Heart right ventricle (tissue), 16 donors: ENCODE measurements around the gene RGL2. TPM values are rescaled to one million over a fixed set of nuclear protein-coding genes. Genes with fewer than 3 reads are reported as not detected.
"Not testable (repeated sequence)": the region's sequence is repeated elsewhere in the genome, so short reads cannot be mapped to it uniquely, and the experiment has no call there.

ENCODE experiments used
- ATAC-seq, 8 donors: fragments of 200-7000 bp; cut with Tn5 transposase; one replicate each; pipeline ENCODE4 v1.9.1; 2020; ENCODE audit warnings: mild to moderate bottlenecking in 8 of 8, moderate library complexity in 8 of 8, moderate number of reproducible peaks in 1 of 8
- DNase-seq, 2 donors: peaks; one replicate each; pipeline ENCODE4 v3.0.0-alpha.2; 2020
- H3K27ac ChIP-seq, 10 donors: fragments of 200-600 bp; sonication (generic) in 2 of 10; one replicate each; pipeline versions ENCODE4 v1.5.0 to v1.8.0; 2020 to 2022; ENCODE audit warnings: mild to moderate bottlenecking in 3 of 10
- H3K27me3 ChIP-seq, 7 donors: fragments of 200-600 bp; one replicate each; pipeline ENCODE4 v1.8.0; 2021 to 2022; ENCODE audit warnings: mild to moderate bottlenecking in 2 of 7
- H3K36me3 ChIP-seq, 9 donors: fragments of 200-600 bp; sonication (generic) in 1 of 9; one replicate each; pipeline versions ENCODE4 v1.5.0 to v1.8.0; 2020 to 2022; ENCODE audit warnings: mild to moderate bottlenecking in 2 of 9
- H3K4me1 ChIP-seq, 9 donors: fragments of 200-600 bp; sonication (generic) in 1 of 9; one replicate each; pipeline versions ENCODE4 v1.5.0 to v1.8.0; 2020 to 2022; ENCODE audit warnings: mild to moderate bottlenecking in 4 of 9
- H3K4me3 ChIP-seq, 10 donors: fragments of 200-600 bp; sonication (generic) in 2 of 10; one replicate each; pipeline versions ENCODE4 v1.5.0 to v1.8.0; 2020 to 2022; ENCODE audit warnings: mild to moderate bottlenecking in 7 of 10, moderate library complexity in 2 of 10
- H3K9me3 ChIP-seq, 11 donors: fragments of 200-600 bp in 10 of 11; sonication (generic) in 2 of 11; one replicate each; pipeline versions ENCODE4 v1.5.0 to v1.8.0; 2013 to 2022; ENCODE audit warnings: mild to moderate bottlenecking in 2 of 11, control low read depth in 1 of 11, moderate library complexity in 1 of 11
- WGBS, 2 donors: extraction: QIAGEN DNeasy Blood & Tissue Kit; methylation state at CpG; one replicate each; pipeline ENCODE4 v1.1.7; 2013; ENCODE audit warnings: inconsistent platforms in 1 of 2; 5-methylcytosine and 5-hydroxymethylcytosine counted together
- intact Hi-C, 10 donors: fragments of 100-400 bp; cut with DNase I; formaldehyde crosslinking; loops; one replicate each; pipeline versions ENCODE4 v1.11.1 to v1.14.2; 2022
- polyA plus RNA-seq, 2 donors: library from polyadenylated mRNA; stranded (reverse); fragments of 200-250 nt; gene quantifications; one replicate each; pipeline ENCODE4 v1.2.3, GENCODE V29; 2013
- total RNA-seq, 10 donors: library from RNA; stranded (reverse); fragmentation: NEBNext Ultra II Directional in 3 of 10; extraction: Animal tissue kit (Norgen Biotek cat#: 25700) in 3 of 10; gene quantifications; one replicate each; pipeline versions ENCODE4 v1.2.1 to v1.2.4, GENCODE V29; 2021 to 2023
- TF ChIP-seq, protein P1 (sequence below), 9 donors: fragments of 200-600 bp; sonication (generic) in 2 of 9; IDR thresholded peaks; one replicate each; pipeline versions ENCODE4 v1.5.0 to v1.8.0; 2021 to 2022; ENCODE audit warnings: antibody characterized with exemption in 9 of 9, mild to moderate bottlenecking in 5 of 9, moderate library complexity in 1 of 9
- donor health status: Arrhythmogenic right ventricular cardiomyopathy.
- donor health status: ischemic (EF 13 %, LVEDD 7.1; RV severe dilation, severe dysfunction).
- donor health status: healthy with polysubstance abuse.
- donor health status: DM: no; HTN: yes; CAD: no.
- donor health status: DM: no; HTN: no; CAD: no.
- donor health status: ischemic (EF 25% LVEDD 6.9; RV normal size, moderate dysfunction).
- donor health status: ischemic (EF 25% LVEDD 5.7; RV mildly dilated, moderate dysfunction).
- donor health status: healthy.
- donor health status: DM: yes; HTN: yes; CAD: no.
- donor health status: Ischemic cardiomyopathy.
- donor health status: ischemic (EF 35%, LVEDD 5.7; RV mildly dilated, moderate dysfunction).
- donor health status: nonischemic (EF 11% LVEDD 7.7; RV severe dilation, severe dysfunction).
- donor health status: DM: yes; HTN: yes; CAD: no.
- donor health status: PGD.
- donor health status: ischemic (EF 29% LVEDD 5.4; RV normal size, mild dysfunction).
- donor health status: nonischemic (EF 23%, LVEDD 6.1; RV moderate dilation, normal function).

The RGL2 gene
- total and polyA plus RNA-seq, 12 donors, result 40.7 to 79.8 (median 51.9) TPM

- WGBS, 2 donors, result 1 to 2% methylated on average over 72 to 80 of the region's 80 CpGs
- Histone ChIP-seq H3K27me3 (no peaks in the 10 kb centered on the region), H3K36me3 (peaks cover 0 to 84% (median 15%) of the 10 kb centered on the region in 9 donors), H3K4me1 (peaks cover 10 to 70% (median 53%) of the 10 kb centered on the region in 9 donors), H3K4me3 (peak within 1 kb of the TSS; percentile 40 to 83 (median 72)), H3K27ac (peak within 1 kb of the TSS; percentile 68 to 96 (median 92)), H3K9me3 (no peaks in the 10 kb centered on the region)
- peak; percentile 72 to 85 (median 78) for ATAC-seq
- peak; percentile 79 to 80 for DNase-seq
- intact Hi-C loops, result no loop called here
- TF ChIP-seq, protein P1, sequence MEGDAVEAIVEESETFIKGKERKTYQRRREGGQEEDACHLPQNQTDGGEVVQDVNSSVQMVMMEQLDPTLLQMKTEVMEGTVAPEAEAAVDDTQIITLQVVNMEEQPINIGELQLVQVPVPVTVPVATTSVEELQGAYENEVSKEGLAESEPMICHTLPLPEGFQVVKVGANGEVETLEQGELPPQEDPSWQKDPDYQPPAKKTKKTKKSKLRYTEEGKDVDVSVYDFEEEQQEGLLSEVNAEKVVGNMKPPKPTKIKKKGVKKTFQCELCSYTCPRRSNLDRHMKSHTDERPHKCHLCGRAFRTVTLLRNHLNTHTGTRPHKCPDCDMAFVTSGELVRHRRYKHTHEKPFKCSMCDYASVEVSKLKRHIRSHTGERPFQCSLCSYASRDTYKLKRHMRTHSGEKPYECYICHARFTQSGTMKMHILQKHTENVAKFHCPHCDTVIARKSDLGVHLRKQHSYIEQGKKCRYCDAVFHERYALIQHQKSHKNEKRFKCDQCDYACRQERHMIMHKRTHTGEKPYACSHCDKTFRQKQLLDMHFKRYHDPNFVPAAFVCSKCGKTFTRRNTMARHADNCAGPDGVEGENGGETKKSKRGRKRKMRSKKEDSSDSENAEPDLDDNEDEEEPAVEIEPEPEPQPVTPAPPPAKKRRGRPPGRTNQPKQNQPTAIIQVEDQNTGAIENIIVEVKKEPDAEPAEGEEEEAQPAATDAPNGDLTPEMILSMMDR (IDR thresholded peaks at IDR 0.05), result peak; percentile 32 to 74 (median 62)
Measured at GRCh38 chr6:33276864-33277662, 21.7 kb downstream of the RGL2 start, which contains the start of gene B3GALT4. B3GALT4 (plus strand) TSS chr6:33277123; CDS start chr6:33277420, 297 bp downstream.

- peaks cover 10 to 70% (median 53%) of the 10 kb centered on the region in 9 donors for H3K4me1 ChIP-seq
- TF ChIP-seq, protein P1 (IDR thresholded peaks at IDR 0.05), result no peak
- H3K36me3 ChIP-seq, result peaks cover 0 to 79% (median 15%) of the 10 kb centered on the region in 9 donors
- H3K9me3 ChIP-seq, result no peaks in the 10 kb centered on the region
- H3K4me3 ChIP-seq, result peak overlapping the region; percentile 40 to 83 (median 72)
- intact Hi-C loops, result no loop called here
- H3K27ac ChIP-seq, result peak overlapping the region; percentile 68 to 96 (median 92)
- no peaks in the 10 kb centered on the region for H3K27me3 ChIP-seq
- ATAC-seq (no peak), DNase-seq (no peak)
Measured at GRCh38 chr6:33276581-33276863, 22.2 kb downstream of the RGL2 start.

GRCh38 chr6:33275795-33276580 is 22.8 kb downstream of the RGL2 start:
- H3K36me3 ChIP-seq, result peaks cover 0 to 74% (median 15%) of the 10 kb centered on the region in 9 donors
- 83% methylated on average over 16 of the region's 16 CpGs for WGBS, 2 donors
- H3K4me1 ChIP-seq, result peaks cover 10 to 72% (median 56%) of the 10 kb centered on the region in 9 donors
- intact Hi-C loops, H3K9me3 ChIP-seq, H3K27me3 ChIP-seq, DNase-seq, ATAC-seq: not testable (repeated sequence)
- peak overlapping the region in 9 of 10 donors; percentile 60 to 83 (median 73) for H3K4me3 ChIP-seq
- peak overlapping the region; percentile 68 to 96 (median 92) for H3K27ac ChIP-seq

DNA sequence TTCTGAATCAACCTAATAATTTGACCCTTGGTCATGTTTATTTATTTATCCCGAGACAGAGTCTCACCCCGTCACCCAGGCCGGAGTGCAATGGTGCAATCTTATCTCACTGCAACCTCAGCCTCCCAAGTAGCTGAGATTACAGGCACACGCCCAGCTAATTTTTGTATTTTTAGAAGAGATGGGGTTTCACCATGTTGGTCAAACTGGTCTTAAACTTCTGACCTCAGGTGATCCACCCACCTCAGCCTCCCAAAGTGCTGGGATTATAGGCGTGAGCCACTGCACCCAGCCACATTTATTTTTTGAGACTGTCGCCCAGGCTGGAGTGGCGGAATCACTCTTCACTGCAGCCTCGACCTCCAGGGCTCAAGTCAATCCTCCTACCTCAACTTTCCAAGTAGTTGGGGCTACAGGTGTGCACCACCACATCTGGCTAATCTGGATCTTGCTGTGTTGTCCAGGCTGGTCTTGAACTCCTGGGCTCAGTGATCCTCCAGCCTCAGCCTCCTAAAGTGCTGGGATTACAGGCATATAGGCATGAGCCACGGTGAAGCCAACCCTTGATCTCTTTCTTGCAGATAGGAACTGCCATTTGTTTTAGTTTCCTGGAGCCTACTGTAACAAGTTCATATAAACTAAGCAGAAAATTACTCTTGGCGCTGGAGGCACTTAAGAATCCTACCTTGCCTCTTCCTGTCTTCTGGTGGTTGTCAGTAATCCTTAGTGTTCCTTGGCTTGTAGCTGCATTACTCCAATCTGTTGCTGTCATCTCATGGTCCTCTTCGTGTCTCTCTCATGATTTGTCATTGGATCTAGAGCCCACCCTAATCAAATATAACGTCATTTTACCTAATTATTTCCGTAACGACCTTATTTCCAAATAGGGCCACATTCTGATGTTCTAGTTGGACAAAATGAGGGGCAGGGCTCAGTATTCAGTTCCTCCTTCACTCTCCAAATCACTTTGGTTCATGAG is 24.5 kb downstream of the RGL2 start:
- H3K36me3 ChIP-seq, result peaks cover 0 to 60% (median 19%) of the 10 kb centered on the region in 9 donors
- intact Hi-C loops, result loop anchor here in 1 of 10 donors (2.0 kb wide), 1 partner anchor 43 kb away; the partner anchor contains the start of gene ZBTB22
- no peaks in the 10 kb centered on the region for H3K9me3 ChIP-seq
- peak overlapping the region in 1 of 10 donors; percentile 81 for H3K4me3 ChIP-seq
- TF ChIP-seq, protein P1 (IDR thresholded peaks at IDR 0.05), result no peak
- ATAC-seq (no peak), DNase-seq (no peak)
- peaks cover 10 to 82% (median 64%) of the 10 kb centered on the region in 9 donors for H3K4me1 ChIP-seq
- 68 to 73% methylated on average over 14 of the region's 14 CpGs for WGBS, 2 donors
- no peaks in the 10 kb centered on the region for H3K27me3 ChIP-seq
- H3K27ac ChIP-seq, result peak overlapping the region in 1 of 10 donors; percentile 97
